ENCODE results near the gene PSMA1.

DNA sequence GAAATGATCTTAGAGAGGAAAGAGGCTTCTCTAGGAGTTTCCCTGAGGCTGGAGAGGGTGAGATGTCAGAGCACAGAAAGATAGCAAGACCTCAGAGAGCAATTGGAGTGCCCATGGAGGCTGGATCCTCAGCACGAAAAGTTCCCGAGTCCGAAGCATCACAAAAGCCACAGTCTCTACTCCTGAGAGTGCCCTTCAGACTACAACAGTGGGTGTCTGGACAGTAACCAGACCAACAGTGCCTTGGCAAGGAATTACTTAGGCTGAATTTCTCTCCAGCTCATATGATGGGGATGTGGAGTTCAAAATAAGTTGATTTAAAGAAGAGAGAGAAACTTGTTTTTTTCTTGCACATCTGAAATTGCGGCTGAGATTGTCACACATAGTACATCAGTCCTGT lies 31.9 kb upstream of the PSMA1 start:
- TF ChIP-seq CTCF (IDR thresholded peaks at IDR 0.05) (no peak), ZFX (IDR thresholded peaks at IDR 0.05; ENCODE audit: borderline replicate concordance) (no peak)
